NK-92 (cell line): Measurements from ENCODE around the gene MLPH.
"Not testable (repeated sequence)": the region's sequence is repeated elsewhere in the genome, so short reads cannot be mapped to it uniquely, and the experiment has no call there.

ENCODE experiments used
- DNase-seq: peaks from one replicate; lab custom pipeline; 2025; ENCODE audit not compliant: unreplicated experiment; lab: John Stamatoyannopoulos, UW

Gene MLPH

GRCh38 chr2:237457388-237457941 lies 29.6 kb upstream of the MLPH start:
- DNase-seq, result no peak

GRCh38 chr2:237458519-237458918 lies 28.5 kb upstream of the MLPH start:
- DNase-seq, result no peak

- DNase-seq, result no peak
Observed at GRCh38 chr2:237459226-237459625, 27.8 kb upstream of the MLPH start.

GRCh38 chr2:237459741-237460174 lies 27.3 kb upstream of the MLPH start:
- no peak for DNase-seq

GRCh38 chr2:237464757-237465391 lies 22.2 kb upstream of the MLPH start:
- DNase-seq, result no peak

GRCh38 chr2:237465515-237466148 lies 21.4 kb upstream of the MLPH start:
- no peak for DNase-seq

GRCh38 chr2:237466211-237466610 lies 20.8 kb upstream of the MLPH start:
- no peak for DNase-seq

GRCh38 chr2:237467447-237468179 lies 19.4 kb upstream of the MLPH start:
- no peak for DNase-seq

- DNase-seq, result not testable (repeated sequence)
Observed at GRCh38 chr2:237469410-237469809, 17.6 kb upstream of the MLPH start.

- no peak for DNase-seq
Observed at GRCh38 chr2:237469849-237470248, 17.2 kb upstream of the MLPH start.

- DNase-seq, result no peak
Observed at GRCh38 chr2:237470914-237471313, 16.1 kb upstream of the MLPH start.

GRCh38 chr2:237471438-237472186 lies 15.4 kb upstream of the MLPH start:
- DNase-seq, result no peak

- DNase-seq, result no peak
Observed at GRCh38 chr2:237472187-237472712, 14.8 kb upstream of the MLPH start.

- DNase-seq, result no peak
Observed at GRCh38 chr2:237472909-237473877, 13.9 kb upstream of the MLPH start.

GRCh38 chr2:237473878-237474441 lies 13.1 kb upstream of the MLPH start:
- no peak for DNase-seq

- no peak for DNase-seq
Observed at GRCh38 chr2:237474442-237474911, 12.6 kb upstream of the MLPH start.

- no peak for DNase-seq
Observed at GRCh38 chr2:237474931-237475703, 11.9 kb upstream of the MLPH start.

- DNase-seq, result no peak
Observed at GRCh38 chr2:237475704-237476141, 11.3 kb upstream of the MLPH start.
